Kidney epithelial cell (primary cell): Measurements from ENCODE around the gene CC2D2A. TPM values are rescaled to one million over a fixed set of nuclear protein-coding genes. Genes with fewer than 3 reads are reported as not detected.

Experiments
- DNase-seq: peaks from one replicate; pipeline ENCODE4 v3.0.0-alpha.2; 2010; ENCODE audit warnings: low read depth
- H3K27me3 ChIP-seq: 2 replicates; pipeline ENCODE4 v1.6.0; 2011; ENCODE audit warnings: low read length; ENCODE audit not compliant: control insufficient read depth, insufficient read depth
- H3K36me3 ChIP-seq: 2 replicates; pipeline ENCODE4 v1.5.1; 2011; ENCODE audit warnings: low read length; ENCODE audit not compliant: control insufficient read depth, insufficient read depth
- H3K4me3 ChIP-seq: 2 replicates; pipeline ENCODE4 v1.5.1; 2011; ENCODE audit warnings: low read depth, mild to moderate bottlenecking, control low read depth, low read length
- total RNA-seq: library from RNA; depleted of rRNA; stranded (reverse); fragments of >200 nt; gene quantifications from 2 replicates; pipeline ENCODE4 v1.2.3, GENCODE V29; 2015
- TF ChIP-seq, protein P1 (sequence below): IDR thresholded peaks from 2 replicates; pipeline ENCODE4 v1.5.1; 2011; ENCODE audit warnings: mild to moderate bottlenecking, moderate library complexity, low read length, control low read depth, inconsistent platforms; ENCODE audit not compliant: insufficient read depth, poor library complexity, severe bottlenecking

The CC2D2A gene
- total RNA-seq, 1 donor from 2014 or later, result 18.3 TPM

DNA sequence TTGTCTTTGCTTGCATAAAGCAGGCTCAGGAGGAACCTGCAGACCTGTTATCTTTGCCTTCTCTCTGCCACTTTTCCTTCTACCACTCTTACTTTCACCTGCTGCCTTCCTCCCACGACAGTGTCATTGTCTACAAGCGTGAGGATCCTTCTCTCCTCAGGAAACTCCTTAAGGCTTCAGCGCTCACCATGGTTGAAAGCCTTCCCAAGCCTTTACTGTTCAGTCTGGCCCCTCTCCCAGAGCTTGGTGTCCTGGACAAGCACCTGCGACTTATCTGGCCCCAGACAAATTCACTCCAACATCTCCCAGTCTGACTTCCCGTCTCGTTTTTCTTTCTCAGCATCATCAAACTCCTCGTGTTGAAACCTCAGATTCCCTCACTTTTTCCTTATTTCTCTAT, 31.0 kb downstream of the CC2D2A start:
- Histone ChIP-seq H3K4me3 (no peak overlapping the region), H3K36me3 (no peaks in the 10 kb centered on the region), H3K27me3 (no peaks in the 10 kb centered on the region)
- TF ChIP-seq, protein P1, sequence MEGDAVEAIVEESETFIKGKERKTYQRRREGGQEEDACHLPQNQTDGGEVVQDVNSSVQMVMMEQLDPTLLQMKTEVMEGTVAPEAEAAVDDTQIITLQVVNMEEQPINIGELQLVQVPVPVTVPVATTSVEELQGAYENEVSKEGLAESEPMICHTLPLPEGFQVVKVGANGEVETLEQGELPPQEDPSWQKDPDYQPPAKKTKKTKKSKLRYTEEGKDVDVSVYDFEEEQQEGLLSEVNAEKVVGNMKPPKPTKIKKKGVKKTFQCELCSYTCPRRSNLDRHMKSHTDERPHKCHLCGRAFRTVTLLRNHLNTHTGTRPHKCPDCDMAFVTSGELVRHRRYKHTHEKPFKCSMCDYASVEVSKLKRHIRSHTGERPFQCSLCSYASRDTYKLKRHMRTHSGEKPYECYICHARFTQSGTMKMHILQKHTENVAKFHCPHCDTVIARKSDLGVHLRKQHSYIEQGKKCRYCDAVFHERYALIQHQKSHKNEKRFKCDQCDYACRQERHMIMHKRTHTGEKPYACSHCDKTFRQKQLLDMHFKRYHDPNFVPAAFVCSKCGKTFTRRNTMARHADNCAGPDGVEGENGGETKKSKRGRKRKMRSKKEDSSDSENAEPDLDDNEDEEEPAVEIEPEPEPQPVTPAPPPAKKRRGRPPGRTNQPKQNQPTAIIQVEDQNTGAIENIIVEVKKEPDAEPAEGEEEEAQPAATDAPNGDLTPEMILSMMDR, result no peak
- no peak for DNase-seq

DNA sequence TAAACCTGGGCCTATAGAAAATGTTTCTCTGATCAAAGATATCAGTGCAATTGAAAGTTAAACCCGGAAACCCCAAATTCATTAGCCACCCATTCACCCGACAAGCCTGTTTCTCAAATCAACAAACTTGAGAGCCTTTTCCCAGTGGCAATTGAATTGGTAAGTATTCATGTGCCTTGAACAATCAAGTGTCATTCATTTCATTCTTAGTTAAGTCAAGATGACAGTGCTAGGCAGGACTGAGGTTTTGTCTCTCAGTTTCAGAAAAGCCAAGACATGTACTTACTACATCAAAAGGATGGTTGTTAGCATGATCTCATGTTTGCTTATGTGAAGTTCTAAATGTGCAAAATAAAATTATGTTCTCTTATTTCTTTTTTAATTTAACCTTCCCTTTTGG, 32.3 kb downstream of the CC2D2A start:
- TF ChIP-seq, protein P1, result no peak
- H3K27me3 ChIP-seq, result no peaks in the 10 kb centered on the region

DNA sequence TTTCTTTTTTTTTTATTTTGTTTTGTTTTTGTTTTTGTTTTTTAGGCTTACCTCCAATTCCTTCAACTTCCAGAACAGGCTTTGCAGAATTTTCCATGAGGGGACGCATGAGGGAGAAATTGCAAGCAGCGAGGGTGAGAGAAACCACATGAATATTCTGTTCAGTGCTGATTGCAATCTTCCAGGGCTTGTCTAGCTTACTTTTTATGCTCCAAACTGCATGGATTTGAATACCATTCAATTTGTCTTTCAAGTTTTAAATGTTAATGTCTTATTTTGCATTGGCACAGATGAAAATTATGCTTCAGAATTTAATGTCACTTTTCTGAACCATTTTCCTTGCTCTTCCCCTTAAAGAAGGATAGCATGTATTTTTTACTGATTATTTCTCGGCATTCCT, 32.7 kb downstream of the CC2D2A start:
- H3K4me3 ChIP-seq, result no peak overlapping the region
- DNase-seq, result no peak
- TF ChIP-seq, protein P1, result no peak
- no peaks in the 10 kb centered on the region for H3K36me3 ChIP-seq
- H3K27me3 ChIP-seq, result no peaks in the 10 kb centered on the region

More for the DNA sequence above, 32.3 kb downstream of the CC2D2A start:
- no peak for DNase-seq
- Histone ChIP-seq H3K4me3 (no peak overlapping the region), H3K36me3 (no peaks in the 10 kb centered on the region)

DNA sequence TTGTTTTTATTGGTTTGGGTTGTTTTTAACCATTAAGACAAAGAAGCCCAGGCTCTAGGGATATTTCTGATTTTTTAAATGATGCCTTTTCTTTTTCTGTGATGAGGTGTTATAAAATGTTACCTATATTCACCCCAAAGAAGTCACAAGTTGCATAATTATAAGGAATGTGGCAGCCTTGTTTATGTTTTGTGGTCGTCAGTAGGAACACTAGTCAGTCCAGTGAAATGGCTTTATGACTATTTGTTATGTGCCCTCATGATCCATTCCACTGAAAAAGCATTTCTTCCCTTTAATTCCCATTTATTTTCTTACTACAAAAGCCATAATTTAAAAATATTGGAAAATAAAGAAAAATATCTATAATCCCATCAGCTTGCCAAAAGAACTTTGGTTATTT, 34.4 kb downstream of the CC2D2A start:
- no peak for DNase-seq
- Histone ChIP-seq H3K27me3 (no peaks in the 10 kb centered on the region), H3K4me3 (no peak overlapping the region), H3K36me3 (no peaks in the 10 kb centered on the region)
- TF ChIP-seq, protein P1, result no peak

DNA sequence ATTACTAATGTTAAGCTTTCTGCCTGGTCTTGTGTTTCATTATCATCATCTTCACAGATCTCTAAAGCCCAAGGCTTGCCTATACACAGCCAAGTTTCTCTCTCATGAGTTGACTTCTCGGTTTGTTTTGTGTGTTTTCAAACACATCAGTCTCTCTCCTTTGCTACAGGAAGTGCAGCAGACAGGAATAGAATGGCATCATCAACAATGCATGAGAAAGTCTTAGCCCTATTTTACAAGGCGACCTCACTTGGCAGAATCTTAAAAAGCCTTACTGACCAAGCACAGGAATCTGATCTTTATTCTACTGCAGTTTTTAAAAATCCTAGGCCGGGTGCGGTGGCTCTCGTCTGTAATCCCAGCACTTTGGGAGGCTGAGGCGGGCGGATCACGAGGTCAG, 36.8 kb downstream of the CC2D2A start:
- peak; percentile 35 for DNase-seq
- Histone ChIP-seq H3K36me3 (no peaks in the 10 kb centered on the region), H3K27me3 (no peaks in the 10 kb centered on the region), H3K4me3 (no peak overlapping the region)
- TF ChIP-seq, protein P1, result no peak

DNA sequence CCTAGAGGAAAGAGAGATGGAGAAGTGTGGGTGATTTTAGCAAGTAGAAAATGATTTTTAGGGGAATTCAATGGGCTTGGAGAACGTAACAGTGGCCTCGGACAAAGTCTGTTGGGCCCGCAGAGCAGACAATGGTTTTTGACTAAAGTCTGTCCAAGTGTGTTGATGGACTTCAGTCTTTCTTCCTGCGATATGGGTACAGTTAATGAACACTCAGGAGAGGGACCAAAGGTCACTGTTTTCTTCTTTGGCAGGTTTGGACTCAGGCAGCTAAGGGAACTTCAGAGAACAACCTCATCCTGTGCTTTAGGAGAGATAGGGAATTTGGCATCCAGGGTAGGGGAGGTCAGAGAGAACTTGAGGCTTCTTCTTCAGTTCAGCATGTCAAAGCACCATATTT, 38.0 kb downstream of the CC2D2A start:
- H3K27me3 ChIP-seq, result no peaks in the 10 kb centered on the region
- DNase-seq, result no peak
- TF ChIP-seq, protein P1, result no peak
- H3K36me3 ChIP-seq, result no peaks in the 10 kb centered on the region
- H3K4me3 ChIP-seq, result no peak overlapping the region
